ENCODE data around the gene NRP1.

NRP1 gene

DNA sequence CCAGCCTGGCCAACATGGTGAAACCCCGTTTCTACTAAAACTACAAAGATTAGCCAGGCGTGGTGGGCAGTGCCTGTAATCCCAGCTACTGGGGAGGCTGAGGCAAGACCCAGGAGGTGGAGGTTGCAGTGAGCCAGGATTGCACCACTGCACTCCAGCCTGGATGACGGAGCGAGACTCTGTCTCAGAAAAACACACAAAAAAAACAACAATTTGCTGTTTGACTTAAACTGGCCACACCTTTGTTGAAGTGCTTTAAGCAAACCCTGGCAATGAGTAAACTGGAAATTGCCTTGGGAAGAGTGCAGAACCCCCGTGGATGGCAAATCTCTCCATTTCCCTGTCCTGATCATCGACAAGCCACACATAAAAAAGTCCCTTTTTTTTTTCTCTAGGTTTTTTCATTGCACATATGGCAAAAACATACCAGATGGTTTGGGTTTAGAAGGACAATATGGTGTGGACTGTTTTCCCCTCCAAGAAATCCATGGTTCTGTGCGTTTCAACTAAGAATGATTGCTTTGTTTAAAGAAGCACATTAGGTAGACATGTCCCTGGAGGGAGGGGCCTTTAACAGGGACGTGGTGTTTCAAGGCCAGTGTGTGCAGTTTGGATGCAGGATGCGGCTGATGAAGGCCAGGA lies 76.9 kb downstream of the NRP1 start:
- ChIA-PET CTCF (no interaction called here), POLR2A (no interaction called here)
- DNase-seq (ENCODE audit: extremely low spot score), result no peak
- TF ChIP-seq, protein P1, sequence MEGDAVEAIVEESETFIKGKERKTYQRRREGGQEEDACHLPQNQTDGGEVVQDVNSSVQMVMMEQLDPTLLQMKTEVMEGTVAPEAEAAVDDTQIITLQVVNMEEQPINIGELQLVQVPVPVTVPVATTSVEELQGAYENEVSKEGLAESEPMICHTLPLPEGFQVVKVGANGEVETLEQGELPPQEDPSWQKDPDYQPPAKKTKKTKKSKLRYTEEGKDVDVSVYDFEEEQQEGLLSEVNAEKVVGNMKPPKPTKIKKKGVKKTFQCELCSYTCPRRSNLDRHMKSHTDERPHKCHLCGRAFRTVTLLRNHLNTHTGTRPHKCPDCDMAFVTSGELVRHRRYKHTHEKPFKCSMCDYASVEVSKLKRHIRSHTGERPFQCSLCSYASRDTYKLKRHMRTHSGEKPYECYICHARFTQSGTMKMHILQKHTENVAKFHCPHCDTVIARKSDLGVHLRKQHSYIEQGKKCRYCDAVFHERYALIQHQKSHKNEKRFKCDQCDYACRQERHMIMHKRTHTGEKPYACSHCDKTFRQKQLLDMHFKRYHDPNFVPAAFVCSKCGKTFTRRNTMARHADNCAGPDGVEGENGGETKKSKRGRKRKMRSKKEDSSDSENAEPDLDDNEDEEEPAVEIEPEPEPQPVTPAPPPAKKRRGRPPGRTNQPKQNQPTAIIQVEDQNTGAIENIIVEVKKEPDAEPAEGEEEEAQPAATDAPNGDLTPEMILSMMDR (IDR thresholded peaks at IDR 0.05; ENCODE audit: control extremely low read depth, extremely low read depth, low read depth, missing control alignments), result no peak

DNA sequence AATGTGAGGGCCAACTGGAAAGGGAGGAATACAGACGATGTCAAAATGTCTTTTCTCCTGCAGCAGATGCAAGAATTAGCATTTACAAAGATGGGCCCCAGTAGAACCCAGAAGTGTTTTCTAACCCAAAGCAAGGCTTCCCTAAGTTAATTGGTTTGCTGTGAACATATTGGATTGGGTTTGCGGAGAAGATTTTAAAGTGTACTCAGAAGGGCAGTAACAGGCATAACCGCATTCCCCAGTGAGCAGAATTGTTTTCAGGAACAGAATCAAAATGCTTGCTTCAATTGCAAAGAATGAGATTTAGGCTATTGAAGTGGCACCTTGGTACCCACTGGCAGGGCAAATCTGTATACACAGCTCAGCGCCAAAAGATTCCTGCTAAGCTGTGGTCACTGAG lies 78.0 kb downstream of the NRP1 start:
- TF ChIP-seq, protein P1 (IDR thresholded peaks at IDR 0.05; ENCODE audit: control extremely low read depth, extremely low read depth, low read depth, missing control alignments), result no peak
- POLR2A ChIA-PET, result no interaction called here
- CTCF ChIA-PET, result no interaction called here
- no peak for DNase-seq (ENCODE audit: extremely low spot score)

DNA sequence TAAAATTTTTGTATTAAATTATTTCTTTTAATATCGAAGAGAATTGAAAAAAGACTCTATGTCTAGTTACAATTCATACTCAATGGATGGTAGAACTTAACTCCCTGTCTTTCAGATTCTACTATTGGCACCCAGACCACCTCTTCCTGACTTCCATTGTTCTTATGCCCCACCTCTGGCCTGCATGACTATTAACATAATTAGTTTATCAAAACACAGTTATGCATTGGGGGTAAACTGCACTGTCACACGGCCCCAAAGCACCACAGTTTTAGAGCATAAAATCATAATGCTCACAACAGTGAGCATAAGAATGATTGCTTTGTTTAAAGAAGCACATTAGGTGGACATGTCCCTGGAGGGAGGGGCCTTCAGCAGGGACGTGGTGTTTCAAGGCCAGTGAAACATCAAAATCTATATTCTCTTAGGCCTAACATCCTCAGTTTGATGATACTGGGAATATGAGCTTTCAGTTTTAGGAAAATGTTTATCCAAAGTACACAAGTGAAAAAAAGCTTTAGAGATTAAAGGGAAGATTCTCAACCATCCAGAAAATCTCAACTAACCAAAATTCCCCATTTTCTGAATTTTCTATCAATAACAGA lies 79.8 kb downstream of the NRP1 start:
- ChIA-PET CTCF (interaction anchor here (1.5 kb wide), 1 partner anchor 24 kb away, joined by 4 read pairs; no protein-coding TSS in a partner anchor), POLR2A (no interaction called here)
- TF ChIP-seq, protein P1 (IDR thresholded peaks at IDR 0.05; ENCODE audit: control extremely low read depth, extremely low read depth, low read depth, missing control alignments), result no peak
- no peak for DNase-seq (ENCODE audit: extremely low spot score)

DNA sequence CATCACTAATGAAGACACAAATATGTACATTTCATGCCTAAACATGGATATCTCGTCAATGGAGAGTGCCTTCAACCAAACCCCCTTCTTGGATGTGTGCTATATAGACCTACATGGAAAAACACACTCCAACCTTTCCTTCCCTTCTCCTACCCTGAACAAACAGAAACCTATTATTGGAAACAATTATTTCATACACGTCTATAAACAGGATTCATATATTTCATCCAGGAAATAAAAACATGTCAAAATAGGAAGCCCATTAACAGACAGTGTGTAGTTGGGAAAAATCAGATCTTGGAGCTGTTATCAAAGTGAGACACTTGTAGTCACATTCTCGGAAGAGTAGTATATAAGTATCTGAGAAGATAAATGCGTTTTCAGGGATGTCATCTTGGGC lies 81.1 kb downstream of the NRP1 start:
- TF ChIP-seq, protein P1 (IDR thresholded peaks at IDR 0.05; ENCODE audit: control extremely low read depth, extremely low read depth, low read depth, missing control alignments), result no peak
- POLR2A ChIA-PET, result no interaction called here
- no peak for DNase-seq (ENCODE audit: extremely low spot score)
- CTCF ChIA-PET, result no interaction called here

DNA sequence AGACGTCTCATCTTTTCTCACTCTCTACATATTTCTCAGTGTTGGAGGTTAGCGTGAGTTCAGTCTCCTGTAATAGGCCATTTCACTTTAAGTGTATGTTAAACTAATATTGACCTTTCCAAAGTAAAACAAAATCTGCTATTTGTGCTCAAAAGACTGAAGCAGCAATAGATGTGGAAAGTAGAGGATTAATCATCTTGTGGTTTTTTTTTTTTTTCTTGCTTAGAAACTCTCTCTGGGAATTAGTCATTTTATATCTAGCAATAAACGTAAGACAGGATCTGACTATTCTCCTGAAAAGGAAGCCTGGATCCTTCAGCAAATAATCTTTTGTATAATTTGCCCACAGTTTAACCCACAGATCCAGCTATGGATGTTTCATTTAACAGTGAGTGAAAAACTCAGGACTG lies 81.7 kb downstream of the NRP1 start:
- ChIA-PET CTCF (interaction anchor here (1.0 kb wide), 1 partner anchor 35 kb away, joined by 3 read pairs; no protein-coding TSS in a partner anchor), POLR2A (no interaction called here)
- TF ChIP-seq, protein P1 (IDR thresholded peaks at IDR 0.05; ENCODE audit: control extremely low read depth, extremely low read depth, low read depth, missing control alignments), result no peak
- DNase-seq (ENCODE audit: extremely low spot score), result no peak

DNA sequence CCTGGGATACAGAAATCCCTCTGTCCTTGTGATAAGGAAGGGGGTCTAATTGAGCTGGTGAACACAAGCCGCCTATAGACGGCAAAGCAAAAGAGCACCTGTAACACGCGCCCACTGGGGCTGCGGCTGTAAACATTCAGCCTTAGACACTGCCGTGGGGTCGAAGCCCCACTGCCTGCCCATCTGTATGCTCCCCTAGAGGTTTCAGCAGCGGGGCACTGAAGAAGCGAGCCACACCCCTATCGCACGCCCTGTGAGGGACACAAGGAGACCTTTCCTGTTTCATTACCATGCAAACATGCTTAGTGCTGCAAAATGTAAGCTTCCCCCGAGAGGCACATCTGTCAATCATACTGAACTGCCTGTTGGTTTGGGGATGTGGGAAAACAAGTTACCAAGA lies 82.1 kb downstream of the NRP1 start:
- TF ChIP-seq, protein P1 (IDR thresholded peaks at IDR 0.05; ENCODE audit: control extremely low read depth, extremely low read depth, low read depth, missing control alignments), result no peak
- DNase-seq (ENCODE audit: extremely low spot score), result no peak
- ChIA-PET CTCF (interaction anchor here (1.0 kb wide), 1 partner anchor 35 kb away, joined by 3 read pairs; no protein-coding TSS in a partner anchor), POLR2A (no interaction called here)

All from GM10248 (cell line).